Dorsolateral prefrontal cortex (tissue), 118 donors: ENCODE measurements around the gene FNDC8. TPM values are rescaled to one million over a fixed set of nuclear protein-coding genes. Genes with fewer than 3 reads are reported as not detected.

Source experiments
- total RNA-seq, 120 experiments: library from RNA; stranded (reverse); gene quantifications; one replicate each; pipeline versions ENCODE4 v1.2.3 to v1.2.4, GENCODE V29; 2022

Gene FNDC8
- total RNA-seq, 120 experiments from 2014 or later, result 0.28 to 0.35 TPM; not detected in 118

Other genes with a start within 250 kb of the FNDC8 start
- gene CCT6B, start 160.2 kb upstream of the FNDC8 start, total RNA-seq, result 1 to 10 TPM; 1.3 to 9.3 (median 4.1) TPM
- gene ZNF830, start 160.1 kb upstream of the FNDC8 start, total RNA-seq, result 10 to 100 TPM in 119 of 120 experiments, 1 to 10 TPM in 1; 9.3 to 22.0 (median 15.2) TPM
- gene LIG3, start 141.1 kb upstream of the FNDC8 start, total RNA-seq, result 10 to 100 TPM; 30.3 to 62.9 (median 43.1) TPM
- 100 to 1,000 TPM in 3 of 120 experiments, 10 to 100 TPM in 117; 18.0 to 137 (median 45.5) TPM for gene RFFL, start 57.9 kb upstream of the FNDC8 start, total RNA-seq
- 10 to 100 TPM; 13.1 to 37.9 (median 23.4) TPM for gene RAD51D, start 1.8 kb upstream of the FNDC8 start, total RNA-seq
- gene NLE1, start 20.7 kb downstream of the FNDC8 start, total RNA-seq, result 10 to 100 TPM in 119 of 120 experiments, 1 to 10 TPM in 1; 8.0 to 21.0 (median 15.2) TPM
- gene UNC45B, start 26.2 kb downstream of the FNDC8 start, total RNA-seq, result under 1 TPM in 13 of 120 experiments, not detected in 107; 0.06 to 0.45 (median 0.13) TPM
- not detected for gene SLC35G3, start 72.8 kb downstream of the FNDC8 start, total RNA-seq
- 10 to 100 TPM in 64 of 120 experiments, 1 to 10 TPM in 56; 3.2 to 21.5 (median 10.2) TPM for gene SLFN5, start 121.5 kb downstream of the FNDC8 start, total RNA-seq